DMS153 treated with DMSO at 0.1 percent for 48 hours (cell line): Measurements from ENCODE around the gene PSMB2.
"Not testable (repeated sequence)": the region's sequence is repeated elsewhere in the genome, so short reads cannot be mapped to it uniquely, and the experiment has no call there.

Experiments
- DNase-seq: peaks from one replicate; lab custom pipeline; 2025; ENCODE audit not compliant: unreplicated experiment; lab: John Stamatoyannopoulos, UW

Gene PSMB2

GRCh38 chr1:35641233-35641866, at the start of gene PSMB2:
PSMB2 (minus strand) TSS chr1:35641526; CDS start chr1:35641432, 94 bp downstream.
- DNase-seq = peak; percentile 100

- no peak for DNase-seq
Measured at GRCh38 chr1:35691080-35691479, 49.8 kb upstream of the PSMB2 start.

GRCh38 chr1:35690103-35690502, 48.8 kb upstream of the PSMB2 start:
- DNase-seq = not testable (repeated sequence)

- no peak for DNase-seq
Measured at GRCh38 chr1:35688161-35688560, 46.8 kb upstream of the PSMB2 start.

- DNase-seq = no peak
Measured at GRCh38 chr1:35683012-35683411, 41.7 kb upstream of the PSMB2 start.

GRCh38 chr1:35680271-35680670, 38.9 kb upstream of the PSMB2 start:
- DNase-seq = no peak

- no peak for DNase-seq
Measured at GRCh38 chr1:35675773-35676172, 34.4 kb upstream of the PSMB2 start.

- DNase-seq = no peak
Measured at GRCh38 chr1:35674111-35674510, 32.8 kb upstream of the PSMB2 start.

- DNase-seq = no peak
Measured at GRCh38 chr1:35672116-35672515, 30.8 kb upstream of the PSMB2 start.

- no peak for DNase-seq
Measured at GRCh38 chr1:35668506-35668905, 27.2 kb upstream of the PSMB2 start.

- no peak for DNase-seq
Measured at GRCh38 chr1:35666916-35667315, 25.6 kb upstream of the PSMB2 start.

GRCh38 chr1:35666216-35666615, 24.9 kb upstream of the PSMB2 start:
- DNase-seq = no peak

GRCh38 chr1:35663434-35663833, 22.1 kb upstream of the PSMB2 start:
- DNase-seq = no peak

GRCh38 chr1:35661474-35661795, 20.1 kb upstream of the PSMB2 start:
- no peak for DNase-seq

- DNase-seq = no peak
Measured at GRCh38 chr1:35660581-35661473, 19.5 kb upstream of the PSMB2 start.

- no peak for DNase-seq
Measured at GRCh38 chr1:35659589-35659988, 18.3 kb upstream of the PSMB2 start.

GRCh38 chr1:35657851-35658250, 16.5 kb upstream of the PSMB2 start:
- no peak for DNase-seq

GRCh38 chr1:35656863-35657232, 15.5 kb upstream of the PSMB2 start:
- no peak for DNase-seq

- DNase-seq = no peak
Measured at GRCh38 chr1:35656148-35656862, 15.0 kb upstream of the PSMB2 start.

GRCh38 chr1:35655196-35655595, 13.9 kb upstream of the PSMB2 start:
- DNase-seq = no peak

- DNase-seq = peak; percentile 42
Measured at GRCh38 chr1:35650416-35650815, 9.1 kb upstream of the PSMB2 start.

- no peak for DNase-seq
Measured at GRCh38 chr1:35646043-35646442, 4.7 kb upstream of the PSMB2 start.
